Adrenal gland (tissue), 5 donors: ENCODE data around the gene RHBDF2.

Experiments
- POLR2A ChIP-seq, 2 donors: fragments of 450-650 bp; IDR thresholded peaks; one replicate each; pipeline ENCODE4 v1.6.1; 2017; ENCODE audit warnings: antibody characterized with exemption in 2 of 2, mild to moderate bottlenecking in 2 of 2, moderate library complexity in 1 of 2
- TF ChIP-seq, protein P1 (sequence below), 6 experiments: fragments of 450-650 bp in 4 of 6; fragments of 200-600 bp in 2 of 6; sonication (generic) in 1 of 6; IDR thresholded peaks; 1 replicate in 5 of 6; 2 replicates in 1 of 6; pipeline versions ENCODE4 v1.5.1 to v1.8.0; 2016 to 2021; ENCODE audit warnings: antibody characterized with exemption in 6 of 6, mild to moderate bottlenecking in 2 of 6, moderate library complexity in 1 of 6
- donor health status: DM: no; HTN: no; CAD: no.

DNA sequence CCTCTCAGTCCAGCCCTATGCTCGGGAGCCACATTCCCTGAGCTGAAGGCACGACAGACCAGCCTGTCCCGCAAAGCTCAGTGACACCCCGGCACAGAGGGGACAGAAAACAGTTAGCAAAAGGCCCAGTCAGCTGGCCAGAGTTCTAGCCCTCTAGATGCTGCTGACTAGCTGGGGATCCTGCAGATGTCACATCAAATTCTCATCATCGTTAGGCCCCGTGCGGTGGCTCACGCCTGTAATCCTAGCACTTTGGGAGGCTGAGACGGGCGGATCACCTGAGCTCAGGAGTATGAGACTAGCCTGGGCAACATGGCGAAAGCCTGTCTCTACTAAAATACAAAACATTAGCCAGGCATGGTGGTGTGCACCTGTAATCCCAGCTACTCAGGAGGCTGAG lies 65.5 kb downstream of the RHBDF2 start:
- TF ChIP-seq, protein P1, sequence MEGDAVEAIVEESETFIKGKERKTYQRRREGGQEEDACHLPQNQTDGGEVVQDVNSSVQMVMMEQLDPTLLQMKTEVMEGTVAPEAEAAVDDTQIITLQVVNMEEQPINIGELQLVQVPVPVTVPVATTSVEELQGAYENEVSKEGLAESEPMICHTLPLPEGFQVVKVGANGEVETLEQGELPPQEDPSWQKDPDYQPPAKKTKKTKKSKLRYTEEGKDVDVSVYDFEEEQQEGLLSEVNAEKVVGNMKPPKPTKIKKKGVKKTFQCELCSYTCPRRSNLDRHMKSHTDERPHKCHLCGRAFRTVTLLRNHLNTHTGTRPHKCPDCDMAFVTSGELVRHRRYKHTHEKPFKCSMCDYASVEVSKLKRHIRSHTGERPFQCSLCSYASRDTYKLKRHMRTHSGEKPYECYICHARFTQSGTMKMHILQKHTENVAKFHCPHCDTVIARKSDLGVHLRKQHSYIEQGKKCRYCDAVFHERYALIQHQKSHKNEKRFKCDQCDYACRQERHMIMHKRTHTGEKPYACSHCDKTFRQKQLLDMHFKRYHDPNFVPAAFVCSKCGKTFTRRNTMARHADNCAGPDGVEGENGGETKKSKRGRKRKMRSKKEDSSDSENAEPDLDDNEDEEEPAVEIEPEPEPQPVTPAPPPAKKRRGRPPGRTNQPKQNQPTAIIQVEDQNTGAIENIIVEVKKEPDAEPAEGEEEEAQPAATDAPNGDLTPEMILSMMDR (IDR thresholded peaks at IDR 0.05) = no peak
- no peak for TF ChIP-seq POLR2A (IDR thresholded peaks at IDR 0.05)
